ENCODE data around the gene ESYT2.

Gene ESYT2

DNA sequence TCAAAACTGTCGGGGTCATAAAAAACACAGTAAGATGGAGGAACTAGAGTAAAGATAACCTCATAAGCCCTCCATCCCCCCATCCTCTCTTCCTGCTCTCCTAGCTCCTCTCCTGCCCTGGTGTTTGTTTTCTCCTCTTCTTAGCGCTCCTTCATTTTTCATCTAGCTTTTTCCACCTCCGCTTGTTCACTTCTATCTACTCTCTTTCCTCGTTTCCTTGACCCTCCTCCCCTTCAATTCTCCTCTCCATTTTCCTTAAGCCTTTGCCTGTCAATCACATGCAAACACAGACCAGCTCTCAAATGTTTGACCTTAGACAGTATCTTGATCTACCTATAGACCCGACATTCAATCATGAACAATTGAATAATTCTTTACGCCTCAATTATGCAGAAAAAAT, 134.7 kb downstream of the ESYT2 start:
- H3K27ac ChIP-seq (ENCODE audit: low read length), result no peak overlapping the region
- no peaks in the 10 kb centered on the region for H3K9me3 ChIP-seq (ENCODE audit: control insufficient read depth in 2 of 2, low read length in 2 of 2)
- H3K9ac ChIP-seq (ENCODE audit: low read length in 2 of 2), result no peak overlapping the region
- peaks cover 5% of the 10 kb centered on the region for H3K4me1 ChIP-seq (ENCODE audit: control insufficient read depth, insufficient read depth, low read length)
- no peak overlapping the region for H3K4me3 ChIP-seq (ENCODE audit: low read length in 2 of 2)
- H3K27me3 ChIP-seq (ENCODE audit: control insufficient read depth in 1 of 2, insufficient read depth in 2 of 2, low read length in 2 of 2), result no peaks in the 10 kb centered on the region
- no peaks in the 10 kb centered on the region for H3K36me3 ChIP-seq (ENCODE audit: control insufficient read depth in 2 of 2, insufficient read depth in 2 of 2, low read length in 2 of 2)

DNA sequence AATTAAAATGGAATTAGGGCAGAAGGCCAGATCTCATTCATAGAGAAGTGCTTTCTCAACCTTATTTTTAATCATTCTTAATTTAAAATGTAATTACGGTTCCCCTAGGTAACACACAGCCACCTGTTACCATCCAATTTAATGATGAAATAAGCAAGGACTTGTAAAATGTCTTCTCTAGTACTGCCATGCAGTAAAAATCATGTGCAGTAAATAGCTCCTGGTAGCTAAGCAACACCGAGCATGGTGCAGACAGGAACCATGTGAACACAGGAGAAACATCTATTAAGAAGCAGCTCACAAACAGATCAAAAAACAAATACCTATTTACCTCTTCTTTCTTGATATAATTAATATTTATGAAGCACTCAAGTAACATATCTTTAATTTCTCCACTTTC, 139.8 kb downstream of the ESYT2 start:
- H3K9ac ChIP-seq (ENCODE audit: low read length in 2 of 2), result no peak overlapping the region
- no peak overlapping the region for H3K27ac ChIP-seq (ENCODE audit: low read length)
- peaks cover 0 to 4% of the 10 kb centered on the region in 2 donors for H3K36me3 ChIP-seq (ENCODE audit: control insufficient read depth in 2 of 2, insufficient read depth in 2 of 2, low read length in 2 of 2)
- H3K9me3 ChIP-seq (ENCODE audit: control insufficient read depth in 2 of 2, low read length in 2 of 2), result no peaks in the 10 kb centered on the region
- no peak overlapping the region for H3K4me3 ChIP-seq (ENCODE audit: low read length in 2 of 2)
- no peaks in the 10 kb centered on the region for H3K27me3 ChIP-seq (ENCODE audit: control insufficient read depth in 1 of 2, insufficient read depth in 2 of 2, low read length in 2 of 2)
- H3K4me1 ChIP-seq (ENCODE audit: control insufficient read depth, insufficient read depth, low read length), result no peaks in the 10 kb centered on the region

DNA sequence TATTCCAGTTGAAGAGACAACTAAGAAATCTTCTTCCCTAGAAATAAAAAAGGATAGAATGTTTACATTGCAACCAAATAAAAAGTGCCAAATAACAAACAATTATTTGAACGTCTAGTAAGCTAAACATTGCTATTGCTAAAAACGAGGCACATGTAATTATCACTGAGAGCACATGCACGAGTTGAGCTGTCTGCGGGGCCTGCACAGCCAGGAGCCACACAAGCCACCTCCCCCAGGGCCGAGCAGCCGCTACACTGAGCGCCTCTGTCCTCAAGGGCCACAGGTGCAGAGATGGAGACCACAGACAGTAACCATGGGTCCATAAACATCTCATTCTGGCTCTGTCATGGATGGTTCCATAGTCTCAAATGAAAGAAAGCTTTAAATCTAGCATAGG, 141.9 kb downstream of the ESYT2 start:
- Histone ChIP-seq H3K36me3 (ENCODE audit: control insufficient read depth in 2 of 2, insufficient read depth in 2 of 2, low read length in 2 of 2) (peaks cover 0 to 4% of the 10 kb centered on the region in 2 donors), H3K4me3 (ENCODE audit: low read length in 2 of 2) (no peak overlapping the region), H3K4me1 (ENCODE audit: control insufficient read depth, insufficient read depth, low read length) (no peaks in the 10 kb centered on the region), H3K9me3 (ENCODE audit: control insufficient read depth in 2 of 2, low read length in 2 of 2) (no peaks in the 10 kb centered on the region), H3K27me3 (ENCODE audit: control insufficient read depth in 1 of 2, insufficient read depth in 2 of 2, low read length in 2 of 2) (no peaks in the 10 kb centered on the region), H3K9ac (ENCODE audit: low read length in 2 of 2) (no peak overlapping the region), H3K27ac (ENCODE audit: low read length) (no peak overlapping the region)

DNA sequence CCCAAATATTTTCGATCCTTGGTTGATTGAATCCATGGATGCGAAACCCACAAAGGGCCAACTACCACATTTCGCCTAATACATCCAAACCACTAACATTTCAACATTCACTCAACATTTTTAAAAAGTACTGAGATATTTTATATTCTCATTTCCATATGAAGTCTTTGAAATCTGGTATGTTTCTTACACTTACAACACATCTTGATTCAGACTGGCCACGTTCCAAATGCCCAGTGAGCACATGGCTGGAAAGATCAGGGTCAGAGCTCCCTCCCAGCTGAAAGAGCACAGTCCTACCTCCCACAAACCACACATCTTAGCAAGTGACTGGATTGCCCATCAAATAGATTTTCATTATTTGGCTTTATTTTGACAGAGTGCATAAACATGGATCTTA, 143.6 kb downstream of the ESYT2 start:
- no peak overlapping the region for H3K4me3 ChIP-seq (ENCODE audit: low read length in 2 of 2)
- H3K9me3 ChIP-seq (ENCODE audit: control insufficient read depth in 2 of 2, low read length in 2 of 2), result no peaks in the 10 kb centered on the region
- H3K27ac ChIP-seq (ENCODE audit: low read length), result no peak overlapping the region
- no peaks in the 10 kb centered on the region for H3K4me1 ChIP-seq (ENCODE audit: control insufficient read depth, insufficient read depth, low read length)
- H3K27me3 ChIP-seq (ENCODE audit: control insufficient read depth in 1 of 2, insufficient read depth in 2 of 2, low read length in 2 of 2), result no peaks in the 10 kb centered on the region
- H3K36me3 ChIP-seq (ENCODE audit: control insufficient read depth in 2 of 2, insufficient read depth in 2 of 2, low read length in 2 of 2), result peaks cover 0 to 4% of the 10 kb centered on the region in 2 donors
- no peak overlapping the region for H3K9ac ChIP-seq (ENCODE audit: low read length in 2 of 2)

DNA sequence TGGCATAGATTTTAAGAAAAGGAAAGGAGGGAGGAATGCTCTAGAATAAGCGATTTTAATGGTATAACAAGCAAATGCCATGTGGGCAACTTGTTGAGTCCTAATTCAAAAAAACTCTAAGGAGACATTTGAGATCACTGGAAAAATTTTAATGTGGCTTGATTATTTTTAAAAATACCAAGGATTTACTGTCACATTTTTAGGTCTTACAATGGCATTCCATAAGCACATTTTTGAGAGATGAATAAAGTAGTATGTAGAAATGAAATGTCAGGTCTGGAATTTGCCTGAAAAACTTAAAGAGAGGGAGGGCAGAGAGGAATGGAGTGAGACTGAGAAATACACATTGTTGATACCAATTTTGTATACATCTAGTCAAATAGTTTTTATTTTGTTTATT, 145.0 kb downstream of the ESYT2 start:
- peaks cover 4% of the 10 kb centered on the region in 2 donors for H3K36me3 ChIP-seq (ENCODE audit: control insufficient read depth in 2 of 2, insufficient read depth in 2 of 2, low read length in 2 of 2)
- no peak overlapping the region for H3K4me3 ChIP-seq (ENCODE audit: low read length in 2 of 2)
- H3K9me3 ChIP-seq (ENCODE audit: control insufficient read depth in 2 of 2, low read length in 2 of 2), result no peaks in the 10 kb centered on the region
- H3K27me3 ChIP-seq (ENCODE audit: control insufficient read depth in 1 of 2, insufficient read depth in 2 of 2, low read length in 2 of 2), result no peaks in the 10 kb centered on the region
- H3K27ac ChIP-seq (ENCODE audit: low read length), result no peak overlapping the region
- no peak overlapping the region for H3K9ac ChIP-seq (ENCODE audit: low read length in 2 of 2)
- H3K4me1 ChIP-seq (ENCODE audit: control insufficient read depth, insufficient read depth, low read length), result no peaks in the 10 kb centered on the region

DNA sequence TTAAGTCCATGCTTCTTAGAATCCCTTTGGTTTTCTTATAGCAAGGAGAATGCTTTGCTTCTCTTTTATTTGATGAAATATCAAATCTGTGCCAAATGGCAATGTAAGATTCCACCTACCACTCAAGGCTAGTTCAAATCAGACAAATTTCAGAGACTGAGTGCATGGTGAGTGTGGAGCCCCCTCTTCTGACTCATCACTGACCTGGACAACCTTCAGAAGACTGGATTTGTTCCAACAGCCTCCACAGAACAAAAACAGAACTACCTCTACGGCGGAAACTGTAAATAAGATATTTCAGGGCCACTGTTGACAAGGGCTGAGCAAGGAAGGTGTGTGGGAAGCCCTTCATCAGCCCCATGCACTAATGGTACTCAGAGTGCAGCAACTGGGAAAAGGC, 145.8 kb downstream of the ESYT2 start:
- Histone ChIP-seq H3K27me3 (ENCODE audit: control insufficient read depth in 1 of 2, insufficient read depth in 2 of 2, low read length in 2 of 2) (no peaks in the 10 kb centered on the region), H3K4me3 (ENCODE audit: low read length in 2 of 2) (no peak overlapping the region), H3K4me1 (ENCODE audit: control insufficient read depth, insufficient read depth, low read length) (no peaks in the 10 kb centered on the region), H3K27ac (ENCODE audit: low read length) (no peak overlapping the region), H3K9me3 (ENCODE audit: control insufficient read depth in 2 of 2, low read length in 2 of 2) (no peaks in the 10 kb centered on the region), H3K36me3 (ENCODE audit: control insufficient read depth in 2 of 2, insufficient read depth in 2 of 2, low read length in 2 of 2) (peaks cover 4% of the 10 kb centered on the region in 2 donors), H3K9ac (ENCODE audit: low read length in 2 of 2) (no peak overlapping the region)

DNA sequence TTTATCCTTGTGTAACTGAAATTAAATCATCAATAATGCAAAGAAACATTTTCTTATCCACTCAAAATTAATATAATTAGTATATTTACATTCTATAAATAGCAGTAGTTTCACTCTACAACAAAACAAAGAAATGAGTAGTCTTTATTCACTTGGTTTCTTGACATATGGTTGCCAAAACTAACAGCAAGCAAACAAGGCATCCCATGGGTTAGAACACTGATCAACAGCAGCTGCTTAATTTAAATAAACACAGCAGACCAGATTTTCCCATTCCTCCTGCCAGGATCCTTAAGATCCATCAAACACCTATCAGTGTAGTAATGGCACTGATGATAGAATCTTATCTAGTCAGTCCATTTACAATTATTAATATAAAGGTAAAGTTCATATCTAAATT, 146.9 kb downstream of the ESYT2 start:
- H3K9ac ChIP-seq (ENCODE audit: low read length in 2 of 2), result no peak overlapping the region
- H3K4me3 ChIP-seq (ENCODE audit: low read length in 2 of 2), result no peak overlapping the region
- no peaks in the 10 kb centered on the region for H3K4me1 ChIP-seq (ENCODE audit: control insufficient read depth, insufficient read depth, low read length)
- peaks cover 2 to 4% of the 10 kb centered on the region in 2 donors for H3K36me3 ChIP-seq (ENCODE audit: control insufficient read depth in 2 of 2, insufficient read depth in 2 of 2, low read length in 2 of 2)
- H3K27me3 ChIP-seq (ENCODE audit: control insufficient read depth in 1 of 2, insufficient read depth in 2 of 2, low read length in 2 of 2), result no peaks in the 10 kb centered on the region
- no peaks in the 10 kb centered on the region for H3K9me3 ChIP-seq (ENCODE audit: control insufficient read depth in 2 of 2, low read length in 2 of 2)
- no peak overlapping the region for H3K27ac ChIP-seq (ENCODE audit: low read length)
